Upper lobe of left lung (tissue), 4 donors: ENCODE results near the gene ENG.

ENCODE experiments used
- EP300 ChIP-seq, 4 donors: sonication (generic); formaldehyde crosslinking; IDR thresholded peaks; one replicate each; pipeline ENCODE4 v1.5.1; 2017; ENCODE audit warnings: antibody characterized with exemption in 4 of 4, control low read depth in 2 of 4
- POLR2A ChIP-seq, 4 donors: fragments of 450-650 bp; IDR thresholded peaks; one replicate each; pipeline ENCODE4 v1.5.1; 2016 to 2017; ENCODE audit warnings: antibody characterized with exemption in 4 of 4, mild to moderate bottlenecking in 2 of 4
- TF ChIP-seq, protein P1 (sequence below), 6 experiments: fragments of 450-650 bp in 4 of 6; fragments of 200-600 bp in 2 of 6; sonication (generic) in 2 of 6; IDR thresholded peaks; one replicate each; pipeline ENCODE4 v1.5.1; 2016 to 2019; ENCODE audit warnings: antibody characterized with exemption in 6 of 6

DNA sequence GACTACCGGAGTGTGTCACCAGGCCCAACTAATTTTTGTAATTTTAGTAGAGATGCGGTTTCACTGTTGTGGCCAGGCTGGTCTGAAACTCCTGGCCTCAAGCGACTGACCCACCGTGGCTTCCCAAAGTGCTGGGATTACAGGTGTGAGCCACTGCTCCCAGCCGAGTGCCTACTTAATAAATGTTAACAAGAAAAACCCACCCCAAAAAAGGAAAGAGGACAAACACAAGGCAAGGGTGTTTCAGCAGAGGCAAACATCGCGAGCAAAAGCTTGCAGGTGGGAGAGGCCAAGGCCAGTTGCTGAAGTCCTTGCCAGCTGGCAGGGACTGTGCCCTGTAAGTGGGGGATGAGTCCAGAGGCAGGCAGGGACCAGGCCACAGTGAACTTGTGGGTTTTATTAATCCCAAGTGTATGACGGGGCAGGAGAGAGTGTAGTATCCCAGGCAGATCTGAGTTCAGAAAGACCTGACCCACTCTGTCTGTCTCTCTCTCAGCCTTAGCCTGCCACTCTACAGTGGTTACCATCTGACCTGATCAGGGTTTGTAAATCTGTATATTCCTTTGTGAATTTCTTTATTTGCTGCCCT lies 58.1 kb downstream of the ENG start:
- TF ChIP-seq, protein P1, sequence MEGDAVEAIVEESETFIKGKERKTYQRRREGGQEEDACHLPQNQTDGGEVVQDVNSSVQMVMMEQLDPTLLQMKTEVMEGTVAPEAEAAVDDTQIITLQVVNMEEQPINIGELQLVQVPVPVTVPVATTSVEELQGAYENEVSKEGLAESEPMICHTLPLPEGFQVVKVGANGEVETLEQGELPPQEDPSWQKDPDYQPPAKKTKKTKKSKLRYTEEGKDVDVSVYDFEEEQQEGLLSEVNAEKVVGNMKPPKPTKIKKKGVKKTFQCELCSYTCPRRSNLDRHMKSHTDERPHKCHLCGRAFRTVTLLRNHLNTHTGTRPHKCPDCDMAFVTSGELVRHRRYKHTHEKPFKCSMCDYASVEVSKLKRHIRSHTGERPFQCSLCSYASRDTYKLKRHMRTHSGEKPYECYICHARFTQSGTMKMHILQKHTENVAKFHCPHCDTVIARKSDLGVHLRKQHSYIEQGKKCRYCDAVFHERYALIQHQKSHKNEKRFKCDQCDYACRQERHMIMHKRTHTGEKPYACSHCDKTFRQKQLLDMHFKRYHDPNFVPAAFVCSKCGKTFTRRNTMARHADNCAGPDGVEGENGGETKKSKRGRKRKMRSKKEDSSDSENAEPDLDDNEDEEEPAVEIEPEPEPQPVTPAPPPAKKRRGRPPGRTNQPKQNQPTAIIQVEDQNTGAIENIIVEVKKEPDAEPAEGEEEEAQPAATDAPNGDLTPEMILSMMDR (IDR thresholded peaks at IDR 0.05), result no peak
- TF ChIP-seq EP300 (IDR thresholded peaks at IDR 0.05) (no peak), POLR2A (IDR thresholded peaks at IDR 0.05) (no peak)
